HepG2 (cell line): ENCODE measurements around the gene HHEX. TPM values are rescaled to one million over a fixed set of nuclear protein-coding genes. Genes with fewer than 3 reads are reported as not detected.
A peak's percentile ranks its signal among the peaks of the same experiment; 100 is the strongest.

ENCODE experiments used
- EEA1 ChIP-seq: sonication (generic); formaldehyde crosslinking; IDR thresholded peaks from 2 replicates; pipeline ENCODE4 v1.5.1; 2020; ENCODE audit warnings: mild to moderate bottlenecking, missing genetic modification reagents, borderline replicate concordance
- GABPB1 ChIP-seq: IDR thresholded peaks from 2 replicates; pipeline ENCODE4 v1.6.1; 2016; ENCODE audit warnings: mild to moderate bottlenecking, missing genetic modification reagents, moderate library complexity, missing compliant biosample characterization
- HDAC1 ChIP-seq: sonication (generic); formaldehyde crosslinking; IDR thresholded peaks from 2 replicates; pipeline ENCODE4 v1.5.1; 2020; ENCODE audit warnings: mild to moderate bottlenecking, missing genetic modification reagents
- MED1 ChIP-seq: sonication (generic); formaldehyde crosslinking; IDR thresholded peaks from 2 replicates; pipeline ENCODE4 v1.4.0; 2020; ENCODE audit warnings: missing genetic modification reagents
- NCOA5 ChIP-seq: sonication (generic); formaldehyde crosslinking; IDR thresholded peaks from 2 replicates; pipeline ENCODE4 v1.4.0; 2020; ENCODE audit warnings: missing genetic modification reagents
- RFXAP ChIP-seq: sonication (generic); formaldehyde crosslinking; IDR thresholded peaks from 2 replicates; pipeline ENCODE4 v1.4.0; 2020; ENCODE audit warnings: missing genetic modification reagents, borderline replicate concordance
- ZNF124 ChIP-seq: sonication (generic); formaldehyde crosslinking; IDR thresholded peaks from 2 replicates; pipeline ENCODE4 v1.4.0; 2020; ENCODE audit warnings: missing genetic modification reagents
- ZNF709 ChIP-seq: sonication (generic); formaldehyde crosslinking; IDR thresholded peaks from 2 replicates; pipeline ENCODE4 v1.5.0; 2020; ENCODE audit warnings: mild to moderate bottlenecking, missing genetic modification reagents
- ZNF781 ChIP-seq: sonication (generic); formaldehyde crosslinking; IDR thresholded peaks from 2 replicates; pipeline ENCODE4 v1.5.1; 2020; ENCODE audit warnings: borderline replicate concordance, mild to moderate bottlenecking, missing genetic modification reagents; ENCODE audit errors: not compliant biosample characterization
- ZSCAN31 ChIP-seq: sonication (generic); formaldehyde crosslinking; IDR thresholded peaks from 2 replicates; pipeline ENCODE4 v1.5.0; 2020; ENCODE audit warnings: low read depth, mild to moderate bottlenecking, missing genetic modification reagents
- polyA plus RNA-seq, 8 experiments: library from polyadenylated mRNA; depleted of rRNA in 3 of 8; stranded (reverse) in 7 of 8; unstranded in 1 of 8; fragments of >200 nt; fragmentation: Illumina TruSeq in 4 of 8; extraction: Trizol in 4 of 8; gene quantifications; 2 replicates each; pipeline versions ENCODE4 v1.2.1 to v1.2.3, GENCODE V29; 2011 to 2016; ENCODE audit warnings: low read depth in 4 of 8, missing spikeins in 1 of 8, mixed read lengths in 1 of 8; ENCODE audit not compliant: insufficient read depth in 1 of 8
- total RNA-seq, 5 experiments: library from RNA; depleted of rRNA; stranded (reverse); fragments of >200 nt; fragmentation: Illumina TruSeq; extraction: Trizol; gene quantifications; 2 replicates each; pipeline ENCODE4 v1.2.3, GENCODE V29; 2016; ENCODE audit warnings: low read depth in 1 of 5
- TF ChIP-seq, protein P1 (sequence below): sonication (generic); formaldehyde crosslinking; IDR thresholded peaks from 2 replicates; pipeline ENCODE4 v1.4.0; 2020; ENCODE audit warnings: missing genetic modification reagents

Gene HHEX
- total and polyA plus RNA-seq, 2 of the 13 experiments (the other 11 are each of a cell fraction or from before 2014, with no cell fraction given): 44.5 to 48.7 TPM

DNA sequence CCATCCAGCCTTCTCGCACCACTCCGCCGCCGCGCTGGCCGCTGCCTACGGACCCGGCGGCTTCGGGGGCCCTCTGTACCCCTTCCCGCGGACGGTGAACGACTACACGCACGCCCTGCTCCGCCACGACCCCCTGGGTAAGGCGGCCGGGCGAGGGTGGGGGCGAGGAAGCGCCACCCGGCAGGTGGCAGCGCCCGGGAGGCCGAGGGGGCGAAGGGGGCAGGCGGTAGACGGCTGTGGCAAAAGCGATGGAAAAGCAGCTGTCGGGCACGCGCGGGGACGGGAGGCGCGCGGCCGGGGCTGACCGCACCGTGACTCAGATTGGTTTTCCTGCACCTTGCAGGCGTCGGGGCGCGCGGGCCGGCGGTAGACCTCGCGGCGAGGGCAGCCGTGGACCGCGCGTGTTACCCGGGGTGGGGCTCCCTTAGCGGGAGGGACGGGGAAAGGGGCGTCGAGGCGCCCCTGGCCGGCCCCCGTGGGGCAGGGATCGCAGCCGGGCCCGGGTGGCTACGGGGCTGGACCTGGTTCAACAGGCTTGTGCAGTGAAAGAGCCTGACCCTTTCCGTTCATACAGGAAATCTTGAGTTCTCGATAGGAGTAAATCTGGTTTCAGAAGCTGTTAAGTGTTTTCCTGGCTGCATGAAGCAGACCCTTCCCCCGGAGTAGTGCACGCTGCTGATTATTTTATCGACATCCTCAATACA, 608 bp downstream of the HHEX start (continued):
- TF ChIP-seq, protein P1, sequence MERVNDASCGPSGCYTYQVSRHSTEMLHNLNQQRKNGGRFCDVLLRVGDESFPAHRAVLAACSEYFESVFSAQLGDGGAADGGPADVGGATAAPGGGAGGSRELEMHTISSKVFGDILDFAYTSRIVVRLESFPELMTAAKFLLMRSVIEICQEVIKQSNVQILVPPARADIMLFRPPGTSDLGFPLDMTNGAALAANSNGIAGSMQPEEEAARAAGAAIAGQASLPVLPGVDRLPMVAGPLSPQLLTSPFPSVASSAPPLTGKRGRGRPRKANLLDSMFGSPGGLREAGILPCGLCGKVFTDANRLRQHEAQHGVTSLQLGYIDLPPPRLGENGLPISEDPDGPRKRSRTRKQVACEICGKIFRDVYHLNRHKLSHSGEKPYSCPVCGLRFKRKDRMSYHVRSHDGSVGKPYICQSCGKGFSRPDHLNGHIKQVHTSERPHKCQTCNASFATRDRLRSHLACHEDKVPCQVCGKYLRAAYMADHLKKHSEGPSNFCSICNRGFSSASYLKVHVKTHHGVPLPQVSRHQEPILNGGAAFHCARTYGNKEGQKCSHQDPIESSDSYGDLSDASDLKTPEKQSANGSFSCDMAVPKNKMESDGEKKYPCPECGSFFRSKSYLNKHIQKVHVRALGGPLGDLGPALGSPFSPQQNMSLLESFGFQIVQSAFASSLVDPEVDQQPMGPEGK (CRISPR knock-in tag): 0 out of 2 replicates have a peak, but pooled peaks have one; percentile 16
- TF ChIP-seq ZNF124 (CRISPR knock-in tag) (no peak), EEA1 (CRISPR knock-in tag) (peak; percentile 69), MED1 (peak; percentile 20; the same call in 1 of the 2 replicates), ZSCAN31 (CRISPR knock-in tag) (0 out of 2 replicates have a peak, but pooled peaks have one; percentile 13), ZNF709 (CRISPR knock-in tag) (no peak), GABPB1 (CRISPR knock-in tag) (peak; percentile 47; the same call in 1 of the 2 replicates), ZNF781 (CRISPR knock-in tag) (no peak), HDAC1 (CRISPR knock-in tag) (peak; percentile 60), NCOA5 (CRISPR knock-in tag) (no peak), RFXAP (CRISPR knock-in tag) (peak; percentile 35; the same call in 1 of the 2 replicates)
- TF ChIP-seq, all 625 proteins: peak for 79
